Astrocyte of the cerebellum (primary cell): Measurements from ENCODE around the gene IRF2.

Experiments
- DNase-seq: peaks from one replicate; pipeline ENCODE4 v3.0.0-alpha.2; 2011; ENCODE audit warnings: low read depth
- H3K4me3 ChIP-seq: 2 replicates; pipeline ENCODE4 v1.5.1; 2011; ENCODE audit warnings: mild to moderate bottlenecking, low read depth, low read length, moderate library complexity
- CTCF ChIP-seq: IDR thresholded peaks from 2 replicates; pipeline ENCODE4 v1.5.1; 2012; ENCODE audit warnings: low read length, low read depth, moderate library complexity, mild to moderate bottlenecking; ENCODE audit errors: missing control alignments
- in situ Hi-C: cut with HindIII; loops from 2 replicates; pipeline ENCODE4 v1.10.0; 2017; ENCODE audit warnings: low sequenced_read_pairs

IRF2 gene

GRCh38 chr4:184352891-184353290 is 121.5 kb downstream of the IRF2 start:
- TF ChIP-seq CTCF, result no peak
- in situ Hi-C loops, result no loop called here
- no peak for DNase-seq
- H3K4me3 ChIP-seq, result no peak overlapping the region

GRCh38 chr4:184351560-184352451 is 122.5 kb downstream of the IRF2 start:
- no peak for TF ChIP-seq CTCF
- DNase-seq, result no peak
- in situ Hi-C loops, result no loop called here
- no peak overlapping the region for H3K4me3 ChIP-seq

- TF ChIP-seq CTCF, result no peak
- no peak overlapping the region for H3K4me3 ChIP-seq
- no peak for DNase-seq
- in situ Hi-C loops, result no loop called here
Observed at GRCh38 chr4:184350964-184351363, 123.4 kb downstream of the IRF2 start.

- no peak overlapping the region for H3K4me3 ChIP-seq
- no peak for DNase-seq
- TF ChIP-seq CTCF, result no peak
- in situ Hi-C loops, result no loop called here
Observed at GRCh38 chr4:184350213-184350817, 124.0 kb downstream of the IRF2 start.

- no peak for TF ChIP-seq CTCF
- in situ Hi-C loops, result no loop called here
- H3K4me3 ChIP-seq, result no peak overlapping the region
- DNase-seq, result no peak
Observed at GRCh38 chr4:184349283-184350039, 124.9 kb downstream of the IRF2 start.
